DMS53 (cell line): ENCODE results near the gene TENT4A.

Experiments used
- DNase-seq: peaks from one replicate; lab custom pipeline; 2025; lab: John Stamatoyannopoulos, UW

The TENT4A gene

DNA sequence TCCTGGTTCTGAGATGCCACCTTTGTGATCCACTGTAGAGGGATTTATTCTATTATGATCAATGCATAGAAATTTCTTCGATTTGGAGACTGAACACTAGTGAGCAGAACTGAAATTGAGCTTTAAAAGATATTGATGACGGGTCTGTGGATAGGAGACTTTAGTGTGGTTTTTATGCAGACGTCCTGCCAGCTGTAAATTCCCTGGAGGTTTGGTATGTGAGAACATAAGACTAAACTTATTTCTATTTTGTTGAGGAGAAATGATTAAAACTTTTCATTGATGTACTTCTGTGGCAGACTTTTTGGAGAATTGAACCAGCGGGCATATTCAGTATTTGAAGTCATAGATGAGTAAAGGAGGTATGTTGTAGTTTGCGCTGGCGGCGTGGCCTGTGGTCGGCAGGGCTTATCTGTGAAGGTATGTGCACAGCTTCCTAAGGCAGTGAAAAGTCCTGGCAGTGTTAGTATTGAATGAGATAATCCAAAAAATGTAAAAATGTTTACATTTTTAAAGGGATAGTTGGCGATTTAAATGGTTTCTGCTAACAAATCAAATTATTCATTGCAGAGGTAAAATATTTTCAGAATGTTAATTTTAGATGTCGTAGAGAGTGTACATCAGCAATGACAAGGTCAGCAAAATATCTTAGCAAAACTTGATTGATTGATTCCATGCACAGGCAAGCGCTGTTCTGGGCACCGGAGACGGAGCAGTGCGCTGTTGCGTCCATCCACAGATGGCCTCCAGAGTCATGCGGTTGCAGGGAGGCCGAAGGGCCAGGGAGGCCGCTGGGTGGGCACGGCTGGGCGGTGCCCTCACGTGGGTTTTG is 20.4 kb downstream of the TENT4A start:
- no peak for DNase-seq

- no peak for DNase-seq
These were observed 21.0 kb downstream of the TENT4A start for GRCh38 chr5:6734243-6734700.

DNA sequence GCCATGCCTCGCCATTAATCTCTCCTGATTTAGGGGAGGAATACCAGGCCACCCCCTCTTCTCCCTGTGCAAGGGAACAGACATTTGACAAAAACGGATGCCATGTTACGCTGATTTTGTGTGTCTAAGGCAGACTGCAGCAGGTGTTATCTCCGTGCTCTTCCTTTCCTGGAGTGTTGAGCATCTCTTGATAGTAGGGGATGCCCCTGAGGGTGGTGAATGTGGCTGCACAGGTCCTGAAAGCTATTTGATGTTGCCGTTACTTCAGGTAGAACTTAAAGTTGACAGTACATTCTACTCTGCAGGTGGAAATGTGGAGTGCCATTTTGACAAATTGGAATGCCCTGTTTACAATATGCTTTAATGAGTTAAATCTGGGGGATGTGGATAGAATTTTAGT is 21.5 kb downstream of the TENT4A start:
- no peak for DNase-seq

- no peak for DNase-seq
These were observed 22.9 kb downstream of the TENT4A start for GRCh38 chr5:6736106-6736505.

- no peak for DNase-seq
These were observed 23.4 kb downstream of the TENT4A start for GRCh38 chr5:6736524-6737042.

GRCh38 chr5:6737043-6737941 is 24.1 kb downstream of the TENT4A start:
- no peak for DNase-seq

DNA sequence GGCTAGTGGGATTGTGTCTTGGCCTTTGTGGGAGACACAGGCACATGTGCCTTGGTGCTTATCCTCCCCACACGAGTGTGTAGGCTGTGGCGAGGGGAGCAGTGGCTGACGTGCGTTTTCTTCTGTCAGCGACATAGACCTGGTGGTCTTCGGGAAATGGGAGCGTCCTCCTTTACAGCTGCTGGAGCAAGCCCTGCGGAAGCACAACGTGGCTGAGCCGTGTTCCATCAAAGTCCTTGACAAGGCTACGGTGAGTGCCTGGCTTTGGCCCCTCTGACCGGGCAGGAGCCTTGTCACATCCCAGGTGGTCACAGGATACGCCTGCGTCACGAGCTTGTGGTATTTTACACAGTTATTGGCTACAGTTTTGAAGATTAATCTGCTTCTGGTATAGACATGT is 26.4 kb downstream of the TENT4A start:
- DNase-seq, result no peak

- DNase-seq, result no peak
These were observed 27.4 kb downstream of the TENT4A start for GRCh38 chr5:6740586-6741150.

DNA sequence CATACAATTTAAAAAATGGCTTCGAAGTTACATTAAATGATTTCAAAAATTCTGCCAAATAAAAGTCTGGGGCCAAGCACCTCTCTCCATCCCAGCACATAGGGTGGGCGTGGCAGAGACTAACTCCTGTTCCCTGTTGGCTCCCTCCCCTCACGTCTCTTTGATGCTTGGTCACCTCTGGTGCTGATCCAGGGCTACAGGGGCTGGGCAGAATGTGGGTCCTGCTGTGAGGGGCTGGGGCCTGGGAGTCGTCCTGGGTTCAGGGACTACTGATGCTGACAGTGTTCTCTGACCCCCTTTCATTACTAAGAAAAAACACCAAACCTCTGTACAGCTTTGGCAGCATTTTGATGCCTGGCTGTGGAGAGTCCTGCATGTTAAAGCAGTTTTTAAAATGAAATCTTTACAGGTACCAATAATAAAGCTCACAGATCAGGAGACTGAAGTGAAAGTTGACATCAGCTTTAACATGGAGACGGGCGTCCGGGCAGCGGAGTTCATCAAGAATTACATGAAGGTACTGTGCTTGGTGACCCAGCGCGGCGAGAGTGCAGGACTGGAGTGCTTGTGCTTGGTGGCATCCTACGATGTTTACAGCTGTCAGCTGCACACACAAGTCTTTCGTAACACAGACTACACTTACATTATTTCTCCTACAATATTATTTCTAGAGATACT is 29.0 kb downstream of the TENT4A start:
- DNase-seq, result no peak

DNA sequence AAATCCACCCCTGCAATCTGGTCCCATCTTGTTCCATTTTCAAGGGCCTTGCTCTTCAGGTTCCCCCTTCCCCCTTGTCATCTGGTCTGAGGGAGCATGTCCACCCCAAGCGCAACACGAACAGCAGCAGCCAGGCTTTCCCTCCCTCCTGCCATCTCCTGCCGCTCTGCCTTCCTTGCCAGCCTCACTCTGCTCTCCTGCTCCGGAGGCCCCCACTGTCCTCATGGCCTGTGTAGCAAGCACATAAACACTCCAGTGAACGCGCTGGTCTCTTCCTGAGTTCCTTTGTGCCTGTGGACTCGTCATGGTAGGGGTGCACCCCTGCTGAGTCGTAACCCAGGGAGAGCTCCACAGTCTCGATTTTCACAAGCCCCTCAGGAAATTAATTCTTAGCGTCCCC is 29.9 kb downstream of the TENT4A start:
- no peak for DNase-seq

GRCh38 chr5:6744841-6745705 is 31.8 kb downstream of the TENT4A start:
- DNase-seq, result no peak

DNA sequence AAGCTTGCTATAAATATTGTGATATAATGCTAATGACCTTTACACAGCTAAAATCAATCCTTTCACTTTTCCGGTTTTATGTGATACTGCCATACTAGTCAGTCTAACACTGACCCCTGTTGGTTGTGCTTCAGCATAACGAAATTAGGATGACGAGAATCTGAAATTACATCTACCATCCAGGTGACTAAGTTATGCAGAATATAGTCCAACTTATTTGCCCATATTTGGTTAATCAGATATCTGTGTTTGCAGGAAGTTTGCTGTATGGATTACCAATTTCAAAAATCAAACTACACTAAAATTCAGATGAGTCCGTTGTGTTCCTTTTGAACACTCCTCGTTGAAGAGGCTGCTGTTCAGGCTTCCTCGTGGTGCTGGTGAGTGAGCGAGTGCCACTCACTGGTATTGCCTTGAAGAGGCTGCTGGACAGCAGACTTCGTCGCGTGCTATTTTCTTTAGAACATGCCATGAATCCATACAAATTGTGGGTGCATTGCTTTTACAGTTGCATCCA is 32.5 kb downstream of the TENT4A start:
- peak; percentile 70 for DNase-seq

DNA sequence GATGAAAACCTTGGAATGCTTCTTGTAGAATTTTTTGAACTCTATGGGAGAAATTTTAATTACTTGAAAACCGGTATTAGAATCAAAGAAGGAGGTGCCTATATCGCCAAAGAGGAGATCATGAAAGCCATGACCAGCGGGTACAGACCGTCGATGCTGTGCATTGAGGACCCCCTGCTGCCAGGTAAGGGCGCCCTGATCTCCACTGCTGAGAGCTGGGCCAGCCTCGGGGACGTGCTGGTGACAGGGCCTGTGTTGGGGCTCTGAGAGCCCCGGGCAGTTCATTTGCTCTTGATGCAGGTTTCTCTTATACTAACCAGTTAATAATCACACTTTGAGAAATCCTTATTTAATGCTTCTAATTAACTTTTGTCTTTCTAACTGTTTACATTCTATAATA is 33.0 kb downstream of the TENT4A start:
- no peak for DNase-seq

DNA sequence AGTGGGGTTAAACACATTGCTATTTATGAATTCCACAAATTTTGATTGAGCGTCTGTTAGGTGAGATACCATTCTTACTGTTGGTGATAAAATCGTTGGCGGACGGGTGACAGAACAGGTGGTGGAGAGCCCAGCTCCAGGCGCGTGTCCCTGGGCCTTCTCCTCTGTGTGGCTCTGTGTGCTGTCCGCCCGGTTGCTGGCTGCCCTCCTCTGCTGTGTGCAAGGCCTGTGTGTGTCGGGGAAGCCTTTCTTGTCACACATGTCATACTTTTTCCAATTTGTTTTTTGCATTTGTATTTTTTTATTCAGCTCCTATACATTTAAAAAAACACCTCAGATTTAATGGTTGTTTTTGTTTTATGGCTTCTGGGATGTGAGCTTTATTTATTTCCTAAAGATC is 33.9 kb downstream of the TENT4A start:
- no peak for DNase-seq

GRCh38 chr5:6748142-6748541 is 34.9 kb downstream of the TENT4A start:
- DNase-seq, result no peak

DNA sequence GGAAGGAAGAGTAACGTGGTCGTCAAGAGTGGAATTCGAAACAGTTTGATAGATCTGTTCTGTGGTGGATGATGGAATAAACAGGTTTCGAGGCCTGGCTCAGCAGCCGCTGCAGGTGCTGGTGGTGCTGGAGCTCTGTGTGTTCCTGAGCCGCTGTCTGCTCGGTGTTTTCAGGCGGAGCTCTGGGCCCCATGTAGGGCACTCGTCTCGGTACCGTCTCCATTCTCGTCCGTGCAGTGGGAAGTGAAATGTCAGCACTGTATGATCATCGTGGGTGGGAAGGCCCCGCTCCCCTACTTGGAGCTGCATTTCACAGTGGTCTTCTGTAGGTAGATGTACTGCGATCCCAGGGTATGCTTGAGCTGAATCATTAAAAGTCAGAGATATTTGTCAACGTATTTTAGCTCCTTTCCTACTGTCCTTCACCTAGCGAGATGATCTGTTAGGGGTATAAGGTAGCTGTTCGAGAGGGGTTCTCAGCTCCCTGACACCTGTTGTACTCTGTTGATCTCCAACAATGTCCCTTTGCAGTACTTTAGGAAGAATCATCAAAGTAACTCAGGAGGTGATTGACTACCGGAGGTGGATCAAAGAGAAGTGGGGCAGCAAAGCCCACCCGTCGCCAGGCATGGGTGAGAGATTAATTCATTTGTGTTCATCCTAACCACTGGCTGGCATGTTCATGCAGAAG is 35.9 kb downstream of the TENT4A start:
- no peak for DNase-seq

GRCh38 chr5:6750142-6750840 is 37.1 kb downstream of the TENT4A start:
- DNase-seq, result no peak

- no peak for DNase-seq
These were observed 37.9 kb downstream of the TENT4A start for GRCh38 chr5:6750951-6751685.

DNA sequence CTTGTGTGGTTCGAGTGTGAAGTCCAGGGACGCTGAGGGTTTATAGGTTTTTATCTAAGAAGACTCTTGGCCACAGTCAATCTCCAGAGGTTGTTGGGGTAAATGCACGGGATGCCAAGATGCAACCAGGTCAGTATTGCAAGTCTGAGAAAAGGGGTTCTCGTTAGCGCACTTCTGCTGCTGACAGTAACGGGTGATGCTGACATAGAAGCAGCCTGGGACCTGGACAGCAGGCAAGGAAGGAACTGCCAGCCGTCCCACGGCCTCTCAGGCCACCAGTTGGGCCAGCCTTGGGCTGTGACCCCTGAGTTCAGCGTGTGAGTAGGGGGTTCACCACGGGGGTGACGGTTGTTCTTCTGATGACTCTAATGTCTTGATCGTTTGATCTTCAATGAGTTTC is 39.0 kb downstream of the TENT4A start:
- DNase-seq, result no peak
